GM23338 (cell line): ENCODE results near the gene USP32.

Experiments
- TF ChIP-seq, protein P1 (sequence below), 2 experiments: fragments of 200-600 bp in 1 of 2; sonication (generic) in 1 of 2; conservative IDR thresholded peaks; 2 replicates each; pipeline versions ENCODE4 v1.5.1 to v1.6.1; 2016 to 2017; ENCODE audit warnings: antibody characterized with exemption in 2 of 2, low read depth in 2 of 2, mild to moderate bottlenecking in 2 of 2, moderate library complexity in 1 of 2
- TF ChIP-seq, protein P2 (sequence below): IDR thresholded peaks from one replicate; pipeline ENCODE4 v1.6.1; 2018; ENCODE audit warnings: antibody characterized with exemption; ENCODE audit not compliant: unreplicated experiment

DNA sequence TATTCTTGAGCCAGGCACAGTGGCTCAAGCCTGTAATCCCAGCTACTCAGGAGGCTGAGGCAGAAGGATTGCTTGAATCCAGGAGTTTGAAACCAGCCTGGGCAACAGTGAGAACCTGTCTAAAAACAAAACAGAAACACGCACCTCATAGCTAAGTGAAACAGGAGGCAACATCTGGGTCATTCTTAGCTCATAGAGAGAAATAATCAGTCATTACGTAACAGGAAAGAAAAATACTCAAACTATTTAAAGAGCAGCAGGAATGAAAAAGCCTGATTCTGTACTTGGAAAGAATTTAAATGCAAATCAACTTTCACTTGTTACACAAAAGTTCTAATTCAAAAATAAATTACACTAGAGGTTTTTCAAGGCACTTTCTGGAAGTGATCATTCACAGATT lies 47.6 kb upstream of the USP32 start:
- TF ChIP-seq, protein P1, sequence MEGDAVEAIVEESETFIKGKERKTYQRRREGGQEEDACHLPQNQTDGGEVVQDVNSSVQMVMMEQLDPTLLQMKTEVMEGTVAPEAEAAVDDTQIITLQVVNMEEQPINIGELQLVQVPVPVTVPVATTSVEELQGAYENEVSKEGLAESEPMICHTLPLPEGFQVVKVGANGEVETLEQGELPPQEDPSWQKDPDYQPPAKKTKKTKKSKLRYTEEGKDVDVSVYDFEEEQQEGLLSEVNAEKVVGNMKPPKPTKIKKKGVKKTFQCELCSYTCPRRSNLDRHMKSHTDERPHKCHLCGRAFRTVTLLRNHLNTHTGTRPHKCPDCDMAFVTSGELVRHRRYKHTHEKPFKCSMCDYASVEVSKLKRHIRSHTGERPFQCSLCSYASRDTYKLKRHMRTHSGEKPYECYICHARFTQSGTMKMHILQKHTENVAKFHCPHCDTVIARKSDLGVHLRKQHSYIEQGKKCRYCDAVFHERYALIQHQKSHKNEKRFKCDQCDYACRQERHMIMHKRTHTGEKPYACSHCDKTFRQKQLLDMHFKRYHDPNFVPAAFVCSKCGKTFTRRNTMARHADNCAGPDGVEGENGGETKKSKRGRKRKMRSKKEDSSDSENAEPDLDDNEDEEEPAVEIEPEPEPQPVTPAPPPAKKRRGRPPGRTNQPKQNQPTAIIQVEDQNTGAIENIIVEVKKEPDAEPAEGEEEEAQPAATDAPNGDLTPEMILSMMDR (conservative IDR thresholded peaks at IDR 0.05; ENCODE audit: low read depth in 2 of 2): no peak
- TF ChIP-seq, protein P2, sequence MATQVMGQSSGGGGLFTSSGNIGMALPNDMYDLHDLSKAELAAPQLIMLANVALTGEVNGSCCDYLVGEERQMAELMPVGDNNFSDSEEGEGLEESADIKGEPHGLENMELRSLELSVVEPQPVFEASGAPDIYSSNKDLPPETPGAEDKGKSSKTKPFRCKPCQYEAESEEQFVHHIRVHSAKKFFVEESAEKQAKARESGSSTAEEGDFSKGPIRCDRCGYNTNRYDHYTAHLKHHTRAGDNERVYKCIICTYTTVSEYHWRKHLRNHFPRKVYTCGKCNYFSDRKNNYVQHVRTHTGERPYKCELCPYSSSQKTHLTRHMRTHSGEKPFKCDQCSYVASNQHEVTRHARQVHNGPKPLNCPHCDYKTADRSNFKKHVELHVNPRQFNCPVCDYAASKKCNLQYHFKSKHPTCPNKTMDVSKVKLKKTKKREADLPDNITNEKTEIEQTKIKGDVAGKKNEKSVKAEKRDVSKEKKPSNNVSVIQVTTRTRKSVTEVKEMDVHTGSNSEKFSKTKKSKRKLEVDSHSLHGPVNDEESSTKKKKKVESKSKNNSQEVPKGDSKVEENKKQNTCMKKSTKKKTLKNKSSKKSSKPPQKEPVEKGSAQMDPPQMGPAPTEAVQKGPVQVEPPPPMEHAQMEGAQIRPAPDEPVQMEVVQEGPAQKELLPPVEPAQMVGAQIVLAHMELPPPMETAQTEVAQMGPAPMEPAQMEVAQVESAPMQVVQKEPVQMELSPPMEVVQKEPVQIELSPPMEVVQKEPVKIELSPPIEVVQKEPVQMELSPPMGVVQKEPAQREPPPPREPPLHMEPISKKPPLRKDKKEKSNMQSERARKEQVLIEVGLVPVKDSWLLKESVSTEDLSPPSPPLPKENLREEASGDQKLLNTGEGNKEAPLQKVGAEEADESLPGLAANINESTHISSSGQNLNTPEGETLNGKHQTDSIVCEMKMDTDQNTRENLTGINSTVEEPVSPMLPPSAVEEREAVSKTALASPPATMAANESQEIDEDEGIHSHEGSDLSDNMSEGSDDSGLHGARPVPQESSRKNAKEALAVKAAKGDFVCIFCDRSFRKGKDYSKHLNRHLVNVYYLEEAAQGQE: no peak
